B cell (primary cell): ENCODE results near the gene DSCAML1. TPM values are rescaled to one million over a fixed set of nuclear protein-coding genes. Genes with fewer than 3 reads are reported as not detected.

ENCODE experiments used
- ATAC-seq: fragments of 200-7000 bp; cut with Tn5 transposase; one replicate; pipeline ENCODE4 v1.10.0; 2021; ENCODE audit warnings: low read depth, mild to moderate bottlenecking, moderate number of reproducible peaks, moderate library complexity
- CTCF ChIA-PET: fragments of 350-600 bp; sonication (Branson Sonifier 250); formaldehyde crosslinking; loops from one replicate; lab custom pipeline; 2021; ENCODE audit warnings: antibody characterized with exemption, inconsistent platforms; lab: Charles Lee
- POLR2A ChIA-PET: fragments of 350-600 bp; sonication (Branson Sonifier 250); formaldehyde crosslinking; loops from one replicate; lab custom pipeline; 2021; ENCODE audit warnings: antibody characterized with exemption; lab: Charles Lee
- DNase-seq: peaks from one replicate; pipeline ENCODE4 v3.0.0; 2013
- H2AFZ ChIP-seq: 2 replicates; pipeline ENCODE4 v1.6.1; 2012; ENCODE audit warnings: mild to moderate bottlenecking, low read depth, low read length; ENCODE audit not compliant: insufficient read depth, poor library complexity, severe bottlenecking
- H3K27ac ChIP-seq, 2 donors: 1 replicate in 1 of 2; 2 replicates in 1 of 2; pipeline ENCODE4 v1.5.1; 2012 to 2013; ENCODE audit warnings: low read length in 2 of 2, mild to moderate bottlenecking in 2 of 2, moderate library complexity in 1 of 2
- H3K27me3 ChIP-seq, 4 experiments: fragments of 200-600 bp in 1 of 4; sonication (generic) in 1 of 4; replicated peaks in 1 of 4; 1 replicate in 2 of 4; 2 replicates in 2 of 4; pipeline versions ENCODE4 v1.6.1 to v1.7.0; 2013 to 2016; ENCODE audit warnings: low read length in 3 of 4, mild to moderate bottlenecking in 2 of 4, mixed read lengths in 1 of 4, moderate library complexity in 1 of 4; ENCODE audit not compliant: insufficient read depth in 4 of 4, control insufficient read depth in 3 of 4; ENCODE audit errors: control extremely low read depth in 1 of 4
- H3K36me3 ChIP-seq, 2 experiments: replicated peaks in 1 of 2; 1 replicate in 1 of 2; 2 replicates in 1 of 2; pipeline versions ENCODE4 v1.6.1 to v1.7.1; 2013; ENCODE audit warnings: low read length in 1 of 2; ENCODE audit not compliant: insufficient read depth in 2 of 2, control insufficient read depth in 1 of 2; ENCODE audit errors: control extremely low read depth in 1 of 2, extremely low read depth in 1 of 2
- H3K4me1 ChIP-seq, 2 donors: fragments of 200-600 bp in 1 of 2; sonication (generic) in 1 of 2; 1 replicate in 1 of 2; 2 replicates in 1 of 2; pipeline versions ENCODE4 v1.5.1 to v1.6.1; 2013 to 2017; ENCODE audit warnings: low read length in 2 of 2; ENCODE audit not compliant: control insufficient read depth in 2 of 2, insufficient read depth in 2 of 2
- H3K4me2 ChIP-seq: replicated peaks from 2 replicates; pipeline ENCODE3; 2012; ENCODE audit warnings: mild to moderate bottlenecking, low read depth, low read length; ENCODE audit not compliant: poor library complexity, severe bottlenecking
- H3K4me3 ChIP-seq, 5 experiments: fragments of 200-600 bp in 1 of 5; sonication (generic) in 1 of 5; 1 replicate in 3 of 5; 2 replicates in 2 of 5; pipeline versions ENCODE4 v1.5.1 to v1.7.0; 2011 to 2016; ENCODE audit warnings: low read length in 4 of 5, mild to moderate bottlenecking in 4 of 5, low read depth in 2 of 5, control low read depth in 1 of 5, moderate library complexity in 1 of 5; ENCODE audit not compliant: insufficient read depth in 1 of 5; ENCODE audit errors: control extremely low read depth in 1 of 5, extremely low read depth in 1 of 5
- H3K79me2 ChIP-seq: fragments of 200-600 bp; sonication (generic); one replicate; pipeline ENCODE4 v1.6.0; 2016; ENCODE audit warnings: low read length; ENCODE audit not compliant: control insufficient read depth, insufficient read depth
- H3K9ac ChIP-seq: fragments of 200-600 bp; sonication (generic); 2 replicates; pipeline ENCODE4 v1.6.1; 2017; ENCODE audit warnings: mild to moderate bottlenecking, low read length, moderate library complexity
- H3K9me3 ChIP-seq, 3 donors: one replicate each; pipeline versions ENCODE4 v1.6.1 to v1.7.1; 2013; ENCODE audit warnings: low read length in 2 of 3; ENCODE audit not compliant: control insufficient read depth in 2 of 3, insufficient read depth in 1 of 3; ENCODE audit errors: control extremely low read depth in 1 of 3
- H4K20me1 ChIP-seq: 2 replicates; pipeline ENCODE4 v1.6.0; 2012; ENCODE audit warnings: mild to moderate bottlenecking, low read length; ENCODE audit not compliant: insufficient read depth, control insufficient read depth, poor library complexity, severe bottlenecking
- H3K27ac Mint-ChIP-seq: one replicate; pipeline ENCODE4 v1.8.0; 2021; ENCODE audit warnings: mixed read lengths
- H3K27me3 Mint-ChIP-seq: one replicate; pipeline ENCODE4 v1.8.0; 2021; ENCODE audit warnings: mixed read lengths
- H3K4me1 Mint-ChIP-seq: one replicate; pipeline ENCODE4 v1.8.0; 2021; ENCODE audit warnings: mixed read lengths
- H3K4me3 Mint-ChIP-seq: one replicate; pipeline ENCODE4 v1.8.0; 2021; ENCODE audit warnings: mixed read lengths
- H3K9me3 Mint-ChIP-seq: one replicate; pipeline ENCODE4 v1.8.0; 2022; ENCODE audit warnings: mixed read lengths; ENCODE audit not compliant: insufficient read depth
- EZH2 ChIP-seq: IDR thresholded peaks from 2 replicates; pipeline ENCODE4 v1.6.1; 2012; ENCODE audit warnings: borderline replicate concordance, low read depth, mild to moderate bottlenecking, moderate library complexity, low read length; ENCODE audit not compliant: insufficient read depth, poor library complexity, severe bottlenecking
- whole genome bisulfite sequencing: methylation state at CpG from one replicate; pipeline ENCODE4 v1.1.5; 2013; ENCODE audit warnings: missing lambda C conversion rate; ENCODE audit not compliant: insufficient coverage; 5-methylcytosine and 5-hydroxymethylcytosine counted together
- intact Hi-C: fragments of 100-400 bp; cut with micrococcal nuclease; formaldehyde crosslinking; loops from one replicate; pipeline ENCODE4 v1.10.0; 2022
- polyA plus RNA-seq: library from polyadenylated mRNA; depleted of rRNA; stranded (reverse); fragments of >200 nt; gene quantifications from 2 replicates; pipeline ENCODE4 v1.2.3, GENCODE V29; 2012
- total RNA-seq, 2 donors: library from RNA; stranded (reverse); fragments of 120-200 nt in 1 of 2; gene quantifications; 1 replicate in 1 of 2; 2 replicates in 1 of 2; pipeline versions ENCODE4 v1.2.3 to v1.2.4, GENCODE V29; 2013 to 2022
- TF ChIP-seq, protein P1 (sequence below): fragments of 200-600 bp; IDR thresholded peaks from one replicate; pipeline ENCODE4 v1.8.0; 2022; ENCODE audit warnings: antibody characterized with exemption, mild to moderate bottlenecking

DSCAML1 gene
- total and polyA plus RNA-seq, 2 donors (not counting 1 experiment from before 2014, with no cell fraction given): 1.2 to 6.2 TPM

DNA sequence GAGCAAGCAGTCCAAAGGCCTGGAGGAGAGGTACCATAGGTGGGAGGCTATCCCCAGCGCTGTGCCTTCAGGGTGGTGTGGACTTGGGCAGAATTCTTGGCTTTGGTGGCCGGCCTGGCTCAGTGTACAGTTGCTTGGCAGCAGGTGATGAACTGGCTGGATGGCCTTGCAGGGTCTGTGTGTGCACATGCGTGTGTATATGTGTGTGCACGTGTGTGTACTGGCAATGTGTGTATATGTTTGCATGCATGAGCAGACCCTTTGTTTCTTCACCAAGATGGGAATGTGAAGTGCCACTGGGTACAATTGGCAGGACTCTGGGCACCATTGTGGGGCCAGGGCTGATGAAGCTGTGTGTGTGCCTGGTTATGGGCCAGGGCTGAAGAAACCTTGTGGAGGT lies 416.3 kb downstream of the DSCAML1 start:
- intact Hi-C loops: no loop called here
- no peak for ATAC-seq
- Histone ChIP-seq H3K9me3 (no peaks in the 10 kb centered on the region), H3K79me2 (no peaks in the 10 kb centered on the region), H3K4me1 (no peaks in the 10 kb centered on the region), H2AFZ (no peak overlapping the region), H3K27ac (no peak overlapping the region), H3K27me3 (no peaks in the 10 kb centered on the region), H3K4me3 (no peak overlapping the region), H4K20me1 (no peaks in the 10 kb centered on the region), H3K36me3 (peaks cover 0 to 49% of the 10 kb centered on the region in 2 experiments), H3K4me2 (no peak overlapping the region), H3K9ac (no peak overlapping the region)
- H3K27me3 Mint-ChIP-seq: no peaks in the 10 kb centered on the region
- H3K27ac Mint-ChIP-seq: no peak overlapping the region
- POLR2A ChIA-PET: no interaction called here
- no peak overlapping the region for H3K4me3 Mint-ChIP-seq
- no peaks in the 10 kb centered on the region for H3K9me3 Mint-ChIP-seq
- CTCF ChIA-PET: no interaction called here
- WGBS: 100% methylated on average over 4 of the region's 4 CpGs
- H3K4me1 Mint-ChIP-seq: no peaks in the 10 kb centered on the region
- no peak for TF ChIP-seq EZH2
- TF ChIP-seq, protein P1, sequence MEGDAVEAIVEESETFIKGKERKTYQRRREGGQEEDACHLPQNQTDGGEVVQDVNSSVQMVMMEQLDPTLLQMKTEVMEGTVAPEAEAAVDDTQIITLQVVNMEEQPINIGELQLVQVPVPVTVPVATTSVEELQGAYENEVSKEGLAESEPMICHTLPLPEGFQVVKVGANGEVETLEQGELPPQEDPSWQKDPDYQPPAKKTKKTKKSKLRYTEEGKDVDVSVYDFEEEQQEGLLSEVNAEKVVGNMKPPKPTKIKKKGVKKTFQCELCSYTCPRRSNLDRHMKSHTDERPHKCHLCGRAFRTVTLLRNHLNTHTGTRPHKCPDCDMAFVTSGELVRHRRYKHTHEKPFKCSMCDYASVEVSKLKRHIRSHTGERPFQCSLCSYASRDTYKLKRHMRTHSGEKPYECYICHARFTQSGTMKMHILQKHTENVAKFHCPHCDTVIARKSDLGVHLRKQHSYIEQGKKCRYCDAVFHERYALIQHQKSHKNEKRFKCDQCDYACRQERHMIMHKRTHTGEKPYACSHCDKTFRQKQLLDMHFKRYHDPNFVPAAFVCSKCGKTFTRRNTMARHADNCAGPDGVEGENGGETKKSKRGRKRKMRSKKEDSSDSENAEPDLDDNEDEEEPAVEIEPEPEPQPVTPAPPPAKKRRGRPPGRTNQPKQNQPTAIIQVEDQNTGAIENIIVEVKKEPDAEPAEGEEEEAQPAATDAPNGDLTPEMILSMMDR: no peak
- no peak for DNase-seq

DNA sequence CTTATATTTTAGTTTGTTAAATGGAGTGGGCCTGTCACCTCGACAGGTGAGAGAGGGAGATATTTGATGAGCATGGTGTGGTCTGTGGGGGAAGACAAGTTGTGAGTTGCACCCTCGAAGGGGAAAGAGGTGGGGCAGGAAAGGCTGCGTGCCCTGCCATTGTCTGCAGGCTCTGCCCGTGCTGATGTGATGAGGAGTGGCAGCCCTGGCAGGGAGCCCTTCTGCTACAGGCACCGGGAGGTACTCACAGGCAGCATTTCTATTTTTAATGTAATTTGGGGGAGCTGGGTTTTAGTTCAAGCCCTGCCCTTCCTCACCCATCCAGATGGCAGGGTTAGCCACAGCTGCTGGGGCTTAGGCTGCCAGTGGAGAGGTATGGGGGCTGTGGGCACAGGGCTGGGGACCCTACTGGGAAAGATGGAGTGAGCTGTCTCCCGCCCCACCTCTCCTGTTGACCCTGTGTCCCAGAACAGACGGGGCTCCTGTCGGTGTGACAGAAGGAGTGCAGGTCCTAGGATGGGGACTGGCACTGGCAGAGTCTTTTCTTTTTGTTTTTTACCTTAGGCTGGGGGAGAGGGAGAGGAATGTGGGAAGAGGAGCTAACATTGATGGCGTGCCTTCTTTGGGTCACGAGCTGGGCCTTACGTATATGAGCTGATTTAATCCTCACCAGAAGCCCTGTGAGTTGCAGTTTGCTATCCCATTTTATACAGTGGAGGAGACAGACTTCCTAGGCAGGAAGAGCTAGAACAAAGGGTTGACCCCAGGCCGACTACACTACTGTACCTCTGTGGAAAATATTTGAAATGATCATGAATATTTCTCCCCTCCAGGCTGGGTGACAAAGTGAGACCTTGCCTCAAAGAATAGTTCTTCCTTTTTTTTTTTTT lies 417.8 kb downstream of the DSCAML1 start:
- intact Hi-C loops: no loop called here
- Mint-ChIP-seq H3K9me3 (no peaks in the 10 kb centered on the region), H3K4me3 (no peak overlapping the region), H3K4me1 (no peaks in the 10 kb centered on the region), H3K27me3 (no peaks in the 10 kb centered on the region), H3K27ac (no peak overlapping the region)
- TF ChIP-seq EZH2: no peak
- TF ChIP-seq, protein P1: no peak
- POLR2A ChIA-PET: no interaction called here
- H3K9me3 ChIP-seq: no peaks in the 10 kb centered on the region
- 90% methylated on average over 7 of the region's 12 CpGs for WGBS
- no peaks in the 10 kb centered on the region for H3K79me2 ChIP-seq
- H3K27me3 ChIP-seq: no peaks in the 10 kb centered on the region
- CTCF ChIA-PET: no interaction called here
- no peaks in the 10 kb centered on the region for H4K20me1 ChIP-seq
- no peaks in the 10 kb centered on the region for H3K4me1 ChIP-seq
- ATAC-seq (no peak), DNase-seq (no peak)
- H3K9ac ChIP-seq: no peak overlapping the region
- H2AFZ ChIP-seq: no peak overlapping the region
- H3K4me3 ChIP-seq: no peak overlapping the region
- no peak overlapping the region for H3K27ac ChIP-seq
- no peak overlapping the region for H3K4me2 ChIP-seq
- peaks cover 0 to 56% of the 10 kb centered on the region in 2 experiments for H3K36me3 ChIP-seq
